GM04503 (cell line): ENCODE results near the gene BRD9.
"Not testable (repeated sequence)": the region's sequence is repeated elsewhere in the genome, so short reads cannot be mapped to it uniquely, and the experiment has no call there.

ENCODE experiments used
- DNase-seq: peaks from one replicate; pipeline ENCODE4 v3.0.0-alpha.2; 2012; ENCODE audit warnings: low read depth

The BRD9 gene

DNA sequence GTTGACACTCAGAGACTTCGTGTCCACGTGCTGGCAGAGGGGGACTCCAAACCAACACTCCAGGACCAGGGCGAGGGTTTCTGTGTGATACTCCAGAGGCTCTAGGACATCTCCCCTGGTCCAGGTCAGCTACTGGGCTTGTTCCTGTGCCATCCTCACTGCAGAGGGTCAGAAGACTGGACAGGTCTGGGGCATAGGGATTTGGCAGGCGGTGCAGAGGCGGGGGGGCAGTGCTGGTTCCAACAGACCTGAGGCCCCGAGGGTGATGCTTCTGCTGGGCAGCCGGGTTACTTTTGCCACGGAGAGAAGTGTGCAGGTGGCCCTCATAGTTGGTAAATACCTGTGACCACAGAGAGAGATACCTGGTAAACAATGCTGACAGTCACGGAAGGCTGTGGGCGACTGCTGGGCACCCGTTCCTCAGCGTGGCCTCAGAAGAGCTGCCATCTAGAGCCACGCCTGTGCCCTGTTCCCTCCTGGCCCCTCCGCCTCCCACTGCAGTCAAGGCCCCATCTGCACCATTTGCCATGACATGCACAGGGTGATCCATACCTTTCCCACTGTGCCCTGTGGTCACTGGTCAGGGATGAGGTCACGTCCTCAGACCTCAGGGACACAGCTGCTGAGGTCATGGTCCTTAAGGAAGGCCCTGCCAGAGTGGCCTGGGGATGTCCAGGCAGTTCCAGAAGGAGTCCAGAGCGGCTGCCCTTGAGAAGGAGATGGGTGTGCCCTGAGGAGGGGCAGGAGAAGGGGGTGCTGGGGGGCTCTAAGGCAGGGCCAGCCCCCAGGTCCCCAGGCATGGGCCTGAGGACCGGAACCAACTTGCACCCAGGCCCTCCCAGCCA, 30.1 kb upstream of the BRD9 start:
- DNase-seq, result no peak

- no peak for DNase-seq
Measured at GRCh38 chr5:921456-922435, 29.1 kb upstream of the BRD9 start.

- DNase-seq, result no peak
Measured at GRCh38 chr5:920321-920720, 27.7 kb upstream of the BRD9 start.

DNA sequence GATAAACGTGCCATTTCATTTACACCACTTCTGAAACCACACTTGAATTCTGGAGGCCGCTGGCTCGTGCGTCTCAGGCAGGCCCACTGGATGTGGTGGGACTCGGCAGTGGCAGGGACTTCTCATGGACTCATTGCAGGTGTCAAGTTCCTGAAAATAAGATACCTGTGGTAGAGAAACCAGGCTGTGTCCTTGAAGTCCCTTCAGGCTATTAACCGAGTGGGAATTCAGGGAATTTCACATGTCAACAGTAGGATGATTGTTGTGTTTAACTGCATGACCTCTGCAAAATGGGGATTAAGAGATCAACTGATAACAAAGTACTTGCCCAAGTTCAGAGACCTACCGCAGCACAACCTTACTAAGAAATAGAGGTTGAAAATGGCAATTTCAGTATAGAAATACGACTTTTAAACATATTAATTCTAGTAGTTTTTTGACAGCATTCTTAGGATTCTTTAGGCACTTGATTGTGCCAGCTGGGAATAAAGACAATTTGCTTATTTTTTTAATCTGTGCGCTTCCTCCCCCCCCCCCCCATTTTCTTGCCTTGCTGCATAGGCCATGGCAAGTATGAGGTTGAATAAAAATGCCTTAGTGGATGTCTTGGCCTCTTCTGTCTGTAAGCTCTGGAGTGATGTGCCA, 26.9 kb upstream of the BRD9 start:
- no peak for DNase-seq

DNA sequence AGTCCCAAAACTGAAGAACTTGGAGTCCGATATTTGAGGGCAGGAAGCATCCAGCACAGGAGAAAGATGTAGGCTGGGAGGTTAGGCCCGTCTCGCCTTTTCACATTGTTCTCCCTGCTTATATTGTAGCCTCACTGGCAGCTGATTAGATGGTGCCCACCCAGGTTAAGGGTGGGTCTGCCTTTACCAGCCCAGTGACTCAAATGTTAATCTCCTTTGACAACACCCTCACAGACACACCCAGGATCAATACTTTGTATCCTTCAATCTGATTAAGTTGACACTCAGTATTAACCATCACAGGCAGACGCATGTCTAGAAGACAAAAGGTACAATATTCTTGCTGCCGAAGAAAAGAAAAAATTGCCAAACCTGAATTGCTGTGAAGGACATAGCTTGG, 26.1 kb upstream of the BRD9 start:
- not testable (repeated sequence) for DNase-seq

- DNase-seq, result no peak
Measured at GRCh38 chr5:916441-917293, 24.1 kb upstream of the BRD9 start.

- no peak for DNase-seq
Measured at GRCh38 chr5:915946-916345, 23.3 kb upstream of the BRD9 start.

DNA sequence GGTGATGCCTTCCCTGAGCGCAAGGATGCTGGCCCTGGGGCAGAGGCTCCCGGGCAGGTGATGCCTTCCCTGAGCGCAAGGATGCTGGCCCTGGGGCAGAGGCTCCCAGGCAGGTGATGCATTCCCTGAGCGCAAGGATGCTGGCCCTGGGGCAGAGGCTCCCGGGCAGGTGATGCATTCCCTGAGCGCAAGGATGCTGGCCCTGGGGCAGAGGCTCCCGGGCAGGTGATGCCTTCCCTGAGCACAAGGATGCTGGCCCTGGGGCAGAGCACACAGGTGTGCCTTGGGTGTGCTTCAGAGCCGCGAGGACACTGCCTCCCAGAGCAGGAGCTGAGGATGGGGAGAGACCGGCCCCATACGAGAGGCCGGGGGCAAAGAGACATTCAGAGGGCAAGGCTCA, 22.7 kb upstream of the BRD9 start:
- not testable (repeated sequence) for DNase-seq

- no peak for DNase-seq
Measured at GRCh38 chr5:914612-915011, 22.0 kb upstream of the BRD9 start.

DNA sequence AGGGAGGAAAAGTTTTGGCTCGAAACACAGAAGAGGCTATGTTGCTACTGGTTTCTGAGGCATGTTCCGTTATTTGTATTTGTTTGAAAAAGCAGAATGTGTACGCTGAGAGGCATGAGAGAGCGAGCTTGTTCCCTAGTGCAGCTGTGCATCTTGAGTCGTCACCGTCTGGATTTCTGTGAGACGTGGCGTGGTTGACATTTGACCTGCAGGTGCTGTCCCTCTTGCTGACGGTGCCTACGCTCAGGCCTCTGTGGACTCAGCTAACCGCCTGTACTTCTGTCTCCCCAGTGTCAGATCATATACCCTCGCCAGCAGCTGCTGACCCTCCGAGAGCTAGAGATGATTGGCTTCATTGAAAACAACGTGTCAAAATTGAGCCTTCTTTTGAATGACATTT, 21.6 kb upstream of the BRD9 start:
- DNase-seq, result no peak

- DNase-seq, result no peak
Measured at GRCh38 chr5:912280-913091, 19.9 kb upstream of the BRD9 start.

DNA sequence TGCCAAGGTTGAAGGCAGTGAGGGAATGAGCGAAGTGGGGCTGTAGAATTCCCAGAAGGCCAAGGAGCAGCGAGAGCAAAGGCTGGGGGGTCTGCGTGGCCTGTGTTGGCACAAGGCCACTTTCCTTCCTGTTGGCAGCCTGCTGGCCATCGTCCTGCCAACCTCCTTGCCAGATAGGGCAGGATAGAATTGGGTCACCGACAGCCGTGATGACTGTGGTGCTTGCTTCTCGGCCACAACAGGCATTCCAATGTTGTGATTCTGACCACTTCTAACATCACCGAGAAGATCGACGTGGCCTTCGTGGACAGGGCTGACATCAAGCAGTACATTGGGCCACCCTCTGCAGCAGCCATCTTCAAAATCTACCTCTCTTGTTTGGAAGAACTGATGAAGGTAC, 19.0 kb upstream of the BRD9 start:
- no peak for DNase-seq

DNA sequence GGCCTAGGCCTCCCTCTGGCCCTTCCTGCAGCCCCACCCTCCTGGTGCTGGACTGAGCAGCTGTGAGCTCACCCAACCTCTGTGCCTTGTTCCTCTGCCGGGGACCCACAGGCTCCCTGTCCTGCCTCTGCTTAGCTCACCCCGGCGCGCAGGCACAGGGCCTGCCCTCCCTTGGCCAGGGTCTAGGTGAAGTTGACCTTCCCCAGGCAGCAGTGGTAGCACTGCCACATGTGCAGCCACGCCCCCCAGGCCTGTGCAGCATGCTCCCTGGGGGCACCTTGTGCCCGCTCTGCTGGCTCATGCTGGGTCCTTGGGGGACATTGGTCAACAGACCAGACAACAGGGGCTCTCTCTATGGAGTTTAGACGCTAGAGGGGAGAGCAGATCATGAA, 18.2 kb upstream of the BRD9 start:
- no peak for DNase-seq

- DNase-seq, result no peak
Measured at GRCh38 chr5:909994-910768, 17.6 kb upstream of the BRD9 start.

GRCh38 chr5:909086-909485, 16.5 kb upstream of the BRD9 start:
- no peak for DNase-seq

- DNase-seq, result no peak
Measured at GRCh38 chr5:908172-908571, 15.6 kb upstream of the BRD9 start.

GRCh38 chr5:907366-907910, 14.8 kb upstream of the BRD9 start:
- DNase-seq, result no peak

- DNase-seq, result no peak
Measured at GRCh38 chr5:905139-905642, 12.6 kb upstream of the BRD9 start.

DNA sequence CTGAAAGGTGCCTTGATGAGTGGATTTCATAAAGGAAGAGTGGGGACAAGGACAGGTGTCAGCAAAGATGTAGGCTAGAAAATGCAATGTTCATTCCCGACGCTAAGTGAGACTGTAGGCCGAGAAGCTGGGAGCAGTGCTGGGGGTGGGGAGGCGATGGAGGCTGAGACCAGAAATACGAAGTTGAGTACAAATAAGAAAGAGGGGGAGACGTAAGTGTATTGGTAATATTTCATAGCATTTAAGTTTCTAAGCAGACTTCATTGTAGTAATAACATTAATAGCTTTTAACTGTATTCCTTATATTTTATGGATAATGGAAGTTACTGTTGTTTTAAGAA, 11.1 kb upstream of the BRD9 start:
- no peak for DNase-seq
